ENCODE measurements around the gene EMX2. TPM values are rescaled to one million over a fixed set of nuclear protein-coding genes. Genes with fewer than 3 reads are reported as not detected.

The EMX2 gene
- polyA plus RNA-seq, 3 donors: not detected

DNA sequence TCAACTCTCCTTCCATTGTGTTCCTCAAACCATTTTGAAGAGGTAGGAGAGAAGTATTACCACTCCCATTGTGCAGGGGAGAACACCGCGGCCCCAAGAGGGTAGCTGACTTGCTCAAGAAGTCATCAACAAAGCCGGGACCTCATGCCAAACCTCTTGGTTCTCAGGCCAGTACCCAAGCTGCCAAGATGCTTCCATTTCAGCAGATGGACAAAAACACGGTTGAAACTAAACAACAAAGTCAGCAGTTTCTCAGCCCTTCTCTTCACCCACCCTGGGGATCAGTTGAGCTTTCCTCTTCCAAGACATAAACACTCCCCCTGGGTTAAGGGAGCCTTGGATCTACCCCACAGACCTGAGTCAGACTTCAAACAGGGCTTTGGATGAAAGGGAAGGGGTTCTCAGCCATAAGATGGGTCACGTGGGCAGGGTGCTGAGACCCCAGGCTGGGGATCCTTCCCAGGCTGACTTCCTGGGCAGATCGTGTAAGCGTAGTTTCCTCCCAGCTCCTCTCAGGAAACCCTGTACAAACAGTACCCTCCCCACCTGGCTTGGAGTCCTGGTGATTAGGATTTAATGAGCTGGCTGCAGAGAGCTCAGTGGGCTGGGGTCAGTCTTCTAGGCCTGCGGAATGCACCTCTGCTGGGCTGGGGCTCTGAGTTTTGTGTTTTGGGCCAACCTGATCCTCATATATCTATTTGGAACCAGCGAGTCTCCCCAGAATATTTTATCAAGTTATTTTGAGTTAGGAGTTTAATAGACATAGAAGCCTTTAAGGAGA lies 27.3 kb downstream of the EMX2 start:
- TF ChIP-seq, protein P1, sequence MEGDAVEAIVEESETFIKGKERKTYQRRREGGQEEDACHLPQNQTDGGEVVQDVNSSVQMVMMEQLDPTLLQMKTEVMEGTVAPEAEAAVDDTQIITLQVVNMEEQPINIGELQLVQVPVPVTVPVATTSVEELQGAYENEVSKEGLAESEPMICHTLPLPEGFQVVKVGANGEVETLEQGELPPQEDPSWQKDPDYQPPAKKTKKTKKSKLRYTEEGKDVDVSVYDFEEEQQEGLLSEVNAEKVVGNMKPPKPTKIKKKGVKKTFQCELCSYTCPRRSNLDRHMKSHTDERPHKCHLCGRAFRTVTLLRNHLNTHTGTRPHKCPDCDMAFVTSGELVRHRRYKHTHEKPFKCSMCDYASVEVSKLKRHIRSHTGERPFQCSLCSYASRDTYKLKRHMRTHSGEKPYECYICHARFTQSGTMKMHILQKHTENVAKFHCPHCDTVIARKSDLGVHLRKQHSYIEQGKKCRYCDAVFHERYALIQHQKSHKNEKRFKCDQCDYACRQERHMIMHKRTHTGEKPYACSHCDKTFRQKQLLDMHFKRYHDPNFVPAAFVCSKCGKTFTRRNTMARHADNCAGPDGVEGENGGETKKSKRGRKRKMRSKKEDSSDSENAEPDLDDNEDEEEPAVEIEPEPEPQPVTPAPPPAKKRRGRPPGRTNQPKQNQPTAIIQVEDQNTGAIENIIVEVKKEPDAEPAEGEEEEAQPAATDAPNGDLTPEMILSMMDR (IDR thresholded peaks at IDR 0.05): no peak
- Mint-ChIP-seq H3K27me3 (ENCODE audit: low read depth in 3 of 3) (peaks cover 19 to 28% (median 23%) of the 10 kb centered on the region in 3 donors), H3K36me3 (no peaks in the 10 kb centered on the region), H3K9me3 (no peaks in the 10 kb centered on the region), H3K4me3 (no peak overlapping the region), H3K4me1 (no peaks in the 10 kb centered on the region), H3K27ac (no peak overlapping the region)
- Histone ChIP-seq H3K4me2 (replicated peaks; ENCODE audit: extremely low read depth, low read length, poor library complexity, severe bottlenecking) (no peak overlapping the region), H3K27me3 (ENCODE audit: control insufficient read depth in 2 of 2, insufficient read depth in 2 of 2, low read length in 2 of 2) (peaks cover 0 to 2% of the 10 kb centered on the region in 2 donors), H3K9me3 (replicated peaks in 1 of 2; ENCODE audit: control insufficient read depth in 1 of 2, insufficient read depth in 1 of 2, low read length in 2 of 2) (no peaks in the 10 kb centered on the region), H3K79me2 (ENCODE audit: insufficient read depth, low read length) (no peaks in the 10 kb centered on the region), H2AFZ (ENCODE audit: insufficient read depth, low read depth, low read length, poor library complexity, severe bottlenecking) (no peak overlapping the region), H3K9ac (ENCODE audit: insufficient read depth, low read length, poor library complexity, severe bottlenecking) (no peak overlapping the region), H3K36me3 (replicated peaks in 1 of 2; ENCODE audit: control insufficient read depth in 1 of 2, insufficient read depth in 2 of 2, low read length in 2 of 2) (no peaks in the 10 kb centered on the region), H3K27ac (ENCODE audit: low read depth in 1 of 2, low read length in 2 of 2) (no peak overlapping the region), H3K4me1 (ENCODE audit: control insufficient read depth in 1 of 2, insufficient read depth in 2 of 2, low read length in 2 of 2) (no peaks in the 10 kb centered on the region), H3K4me3 (replicated peaks in 1 of 3; ENCODE audit: low read depth in 2 of 3, low read length in 3 of 3) (no peak overlapping the region), H4K20me1 (ENCODE audit: insufficient read depth, low read length) (no peaks in the 10 kb centered on the region)
- DNase-seq: no peak
- intact Hi-C loops (cut with micrococcal nuclease): no loop called here
- WGBS (ENCODE audit: insufficient coverage): 65% methylated on average over 4 of the region's 9 CpGs

- intact Hi-C loops (cut with micrococcal nuclease): no loop called here
- Histone ChIP-seq H3K4me3 (replicated peaks in 1 of 3; ENCODE audit: low read depth in 2 of 3, low read length in 3 of 3) (no peak overlapping the region), H3K9me3 (replicated peaks in 1 of 2; ENCODE audit: control insufficient read depth in 1 of 2, insufficient read depth in 1 of 2, low read length in 2 of 2) (no peaks in the 10 kb centered on the region), H3K27me3 (ENCODE audit: control insufficient read depth in 2 of 2, insufficient read depth in 2 of 2, low read length in 2 of 2) (peaks cover 0 to 2% of the 10 kb centered on the region in 2 donors), H3K79me2 (ENCODE audit: insufficient read depth, low read length) (no peaks in the 10 kb centered on the region), H3K4me2 (replicated peaks; ENCODE audit: extremely low read depth, low read length, poor library complexity, severe bottlenecking) (no peak overlapping the region), H3K36me3 (replicated peaks in 1 of 2; ENCODE audit: control insufficient read depth in 1 of 2, insufficient read depth in 2 of 2, low read length in 2 of 2) (no peaks in the 10 kb centered on the region), H2AFZ (ENCODE audit: insufficient read depth, low read depth, low read length, poor library complexity, severe bottlenecking) (no peak overlapping the region), H3K4me1 (ENCODE audit: control insufficient read depth in 1 of 2, insufficient read depth in 2 of 2, low read length in 2 of 2) (no peaks in the 10 kb centered on the region), H3K27ac (ENCODE audit: low read depth in 1 of 2, low read length in 2 of 2) (no peak overlapping the region), H3K9ac (ENCODE audit: insufficient read depth, low read length, poor library complexity, severe bottlenecking) (no peak overlapping the region), H4K20me1 (ENCODE audit: insufficient read depth, low read length) (no peaks in the 10 kb centered on the region)
- Mint-ChIP-seq H3K36me3 (no peaks in the 10 kb centered on the region), H3K27me3 (ENCODE audit: low read depth in 3 of 3) (peaks cover 20 to 30% (median 25%) of the 10 kb centered on the region in 3 donors), H3K9me3 (no peaks in the 10 kb centered on the region), H3K4me3 (no peak overlapping the region), H3K27ac (no peak overlapping the region), H3K4me1 (no peaks in the 10 kb centered on the region)
- WGBS (ENCODE audit: insufficient coverage): 75% methylated on average over 4 of the region's 5 CpGs
- TF ChIP-seq, protein P1 (IDR thresholded peaks at IDR 0.05): no peak
- no peak for DNase-seq
Measured at GRCh38 chr10:117570880-117571279, 28.3 kb downstream of the EMX2 start.

Measured in CD14-positive monocyte (primary cell).